IPS-15b (cell line): ENCODE results near the gene CORO1C.
"Not testable (repeated sequence)": the region's sequence is repeated elsewhere in the genome, so short reads cannot be mapped to it uniquely, and the experiment has no call there.

Experiments used
- H3K27me3 ChIP-seq: one replicate; pipeline ENCODE4 v1.6.1; 2013; ENCODE audit warnings: low read length; ENCODE audit not compliant: control insufficient read depth, insufficient read depth
- H3K36me3 ChIP-seq: one replicate; pipeline ENCODE4 v1.6.1; 2013; ENCODE audit warnings: low read length; ENCODE audit not compliant: control insufficient read depth, insufficient read depth
- H3K4me1 ChIP-seq: one replicate; pipeline ENCODE4 v1.6.1; 2013; ENCODE audit warnings: mild to moderate bottlenecking, low read length; ENCODE audit not compliant: control insufficient read depth, insufficient read depth
- H3K4me3 ChIP-seq: one replicate; pipeline ENCODE4 v1.5.1; 2013; ENCODE audit warnings: low read depth, low read length
- H3K9ac ChIP-seq: one replicate; pipeline ENCODE4 v1.6.1; 2013; ENCODE audit warnings: low read depth, mild to moderate bottlenecking, low read length
- H3K9me3 ChIP-seq: one replicate; pipeline ENCODE4 v1.6.1; 2013; ENCODE audit warnings: mild to moderate bottlenecking, low read length; ENCODE audit not compliant: control insufficient read depth, insufficient read depth

The CORO1C gene

GRCh38 chr12:108638141-108638827 lies 93.0 kb downstream of the CORO1C start:
- H3K9ac ChIP-seq: peak overlapping the region; percentile 28
- peak overlapping the region; percentile 8 for H3K4me3 ChIP-seq
- H3K4me1 ChIP-seq: peaks cover 37% of the 10 kb centered on the region
- H3K36me3 ChIP-seq: no peaks in the 10 kb centered on the region
- H3K27me3 ChIP-seq: no peaks in the 10 kb centered on the region
- H3K9me3 ChIP-seq: no peaks in the 10 kb centered on the region

- Histone ChIP-seq H3K9ac (no peak overlapping the region), H3K9me3 (no peaks in the 10 kb centered on the region), H3K27me3 (no peaks in the 10 kb centered on the region), H3K36me3 (no peaks in the 10 kb centered on the region), H3K4me3 (no peak overlapping the region), H3K4me1 (peaks cover 37% of the 10 kb centered on the region)
These were observed 93.9 kb downstream of the CORO1C start for GRCh38 chr12:108637222-108637971.

DNA sequence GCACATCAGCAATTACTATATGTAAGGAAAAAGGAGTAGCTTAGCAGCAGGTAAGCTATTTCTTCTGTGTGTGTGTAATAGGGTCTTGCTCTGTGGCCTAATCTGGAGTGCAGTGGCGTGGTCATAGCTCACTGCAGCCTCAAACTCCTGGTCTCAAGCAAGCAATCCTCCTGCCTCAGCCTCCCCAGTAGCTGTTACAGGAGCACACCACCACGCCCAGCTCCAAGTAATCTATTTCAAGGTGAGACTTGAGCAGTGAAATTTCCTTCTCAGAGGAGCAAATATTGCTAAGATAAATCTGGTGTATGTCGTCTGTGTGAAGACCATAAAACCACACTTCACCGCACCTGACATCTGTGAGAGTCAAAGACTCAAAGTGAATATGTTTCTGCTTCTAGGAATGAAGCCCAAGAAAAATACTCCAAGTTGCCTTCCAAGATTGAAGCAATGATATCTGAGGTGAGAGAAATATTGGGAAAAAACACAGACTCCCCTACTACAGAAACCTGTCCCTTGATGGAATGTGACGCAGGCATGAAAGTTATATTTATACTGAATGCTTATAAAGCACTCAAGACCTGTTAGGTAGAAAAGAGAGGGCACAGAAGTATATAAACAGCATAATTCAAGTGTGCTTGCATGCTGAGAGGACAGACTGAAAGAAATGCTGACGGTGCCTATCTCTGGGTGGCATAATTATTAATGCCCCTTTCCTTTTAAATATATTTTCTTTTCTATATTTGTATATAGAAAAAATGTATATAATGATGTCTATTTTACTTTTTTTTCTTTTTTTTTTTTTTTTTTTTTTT lies 95.1 kb downstream of the CORO1C start:
- Histone ChIP-seq H3K27me3 (no peaks in the 10 kb centered on the region), H3K9me3 (no peaks in the 10 kb centered on the region), H3K36me3 (no peaks in the 10 kb centered on the region), H3K4me1 (peaks cover 37% of the 10 kb centered on the region), H3K4me3 (no peak overlapping the region), H3K9ac (no peak overlapping the region)

DNA sequence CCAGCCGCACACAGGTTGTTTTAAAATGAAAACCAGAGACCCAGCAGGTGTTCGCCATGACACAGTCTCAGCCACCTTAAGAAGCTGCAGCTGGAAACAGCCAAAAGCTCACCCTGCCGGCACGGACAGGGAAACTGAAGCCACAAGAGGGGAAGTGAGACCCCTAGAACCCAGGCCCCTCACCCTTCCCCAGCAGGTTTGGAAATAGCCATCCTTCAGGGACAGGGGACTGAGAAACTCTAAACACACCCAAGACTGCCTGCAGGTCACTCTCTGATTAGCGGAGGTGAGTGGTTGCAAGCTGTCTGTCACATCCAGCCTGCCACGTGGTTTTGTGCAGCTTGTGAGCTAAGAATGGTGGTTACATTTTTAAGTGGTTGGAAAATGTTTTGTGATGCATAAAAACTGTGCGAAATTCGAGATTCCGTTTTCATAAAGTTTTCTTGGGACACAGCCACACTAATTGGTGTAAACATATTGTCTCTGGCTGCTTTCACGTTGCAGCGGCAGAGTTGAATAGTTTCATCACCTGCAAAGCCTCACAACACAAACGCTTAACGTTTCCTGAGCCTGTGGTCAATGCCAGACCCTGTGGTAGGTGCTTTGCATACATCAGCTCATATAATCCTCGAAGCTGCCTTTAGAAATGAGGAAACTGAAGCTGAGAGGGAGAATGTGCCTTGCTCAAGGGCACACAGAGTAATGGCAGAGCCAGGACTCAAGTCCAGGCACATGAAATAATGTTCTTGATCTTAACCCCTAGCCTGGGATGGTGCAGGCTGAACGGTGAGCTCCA lies 95.9 kb downstream of the CORO1C start:
- H3K4me3 ChIP-seq: no peak overlapping the region
- H3K9me3 ChIP-seq: no peaks in the 10 kb centered on the region
- H3K9ac ChIP-seq: no peak overlapping the region
- H3K4me1 ChIP-seq: peaks cover 37% of the 10 kb centered on the region
- H3K27me3 ChIP-seq: no peaks in the 10 kb centered on the region
- H3K36me3 ChIP-seq: no peaks in the 10 kb centered on the region

GRCh38 chr12:108634341-108634751 lies 97.0 kb downstream of the CORO1C start:
- Histone ChIP-seq H3K27me3 (no peaks in the 10 kb centered on the region), H3K4me3 (no peak overlapping the region), H3K9me3 (no peaks in the 10 kb centered on the region), H3K36me3 (no peaks in the 10 kb centered on the region), H3K9ac (no peak overlapping the region), H3K4me1 (peaks cover 35% of the 10 kb centered on the region)

DNA sequence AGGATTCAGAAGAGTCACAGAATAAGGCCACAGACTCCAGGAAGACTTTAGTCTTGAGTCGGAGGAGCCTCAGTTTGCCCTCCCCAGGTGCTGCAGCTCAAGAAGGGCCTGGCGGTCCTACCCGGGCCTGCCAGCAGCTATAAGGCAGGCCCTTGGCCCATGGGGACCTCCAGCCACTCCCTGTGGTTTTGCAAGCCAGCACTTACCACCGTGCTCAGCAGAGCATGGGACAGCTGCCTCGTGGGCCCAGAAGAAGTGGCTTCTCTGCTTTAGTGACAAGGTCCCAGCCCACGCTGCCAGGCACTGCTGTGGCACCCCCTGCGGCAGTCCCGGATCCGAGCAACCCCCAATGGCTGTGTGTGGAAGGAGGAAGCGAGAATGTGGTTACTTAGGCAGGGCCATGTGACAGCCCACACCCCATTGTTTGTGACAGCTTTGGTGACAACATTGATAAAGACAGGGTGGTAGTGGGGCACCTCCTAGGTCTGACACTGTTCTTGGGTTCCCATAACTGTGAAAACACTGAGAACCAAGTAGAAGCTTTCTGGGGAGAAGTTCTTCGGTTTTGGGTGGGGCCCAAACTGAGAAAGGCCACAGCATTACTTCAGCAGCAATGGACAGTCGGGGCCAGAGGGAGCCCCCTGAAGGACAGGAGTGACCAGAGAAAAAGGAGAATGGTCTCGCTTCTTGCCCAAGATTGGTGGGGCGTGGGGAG lies 97.6 kb downstream of the CORO1C start, which contains the start of gene SELPLG:
TSS of gene SELPLG (minus strand) at position 361 of the 715 bp plus-strand sequence. CDS start 9,587 bp downstream, outside the sequence.
- Histone ChIP-seq H3K9me3 (no peaks in the 10 kb centered on the region), H3K4me3 (no peak within 1 kb of the TSS), H3K27me3 (no peaks in the 10 kb centered on the region), H3K4me1 (peaks cover 29% of the 10 kb centered on the region), H3K36me3 (no peaks in the 10 kb centered on the region), H3K9ac (peak within 1 kb of the TSS; percentile 16)

DNA sequence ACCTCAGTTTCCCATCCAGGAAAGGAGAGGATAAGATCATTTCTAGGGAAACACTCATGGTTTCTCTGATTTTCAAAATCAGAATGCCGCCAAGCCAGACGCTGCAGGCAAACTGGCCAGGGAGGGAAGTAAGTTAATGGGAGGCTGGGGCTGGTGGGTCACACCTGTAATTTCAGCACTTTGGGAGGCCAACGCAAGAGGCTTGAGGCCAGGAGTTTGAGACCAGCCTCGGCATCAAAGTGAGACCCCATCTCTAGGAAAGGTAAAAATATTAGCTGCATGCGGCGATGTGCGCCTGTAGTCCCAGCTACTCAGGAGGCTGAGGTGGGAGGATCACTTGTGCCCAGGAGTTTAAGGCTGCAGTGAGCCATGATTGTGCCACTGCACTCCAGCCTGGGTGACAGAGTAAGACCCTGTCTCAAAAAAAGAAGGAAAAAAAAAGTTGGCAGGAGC lies 98.2 kb downstream of the CORO1C start:
- Histone ChIP-seq H3K4me1 (peaks cover 25% of the 10 kb centered on the region), H3K9ac (no peak overlapping the region)

DNA sequence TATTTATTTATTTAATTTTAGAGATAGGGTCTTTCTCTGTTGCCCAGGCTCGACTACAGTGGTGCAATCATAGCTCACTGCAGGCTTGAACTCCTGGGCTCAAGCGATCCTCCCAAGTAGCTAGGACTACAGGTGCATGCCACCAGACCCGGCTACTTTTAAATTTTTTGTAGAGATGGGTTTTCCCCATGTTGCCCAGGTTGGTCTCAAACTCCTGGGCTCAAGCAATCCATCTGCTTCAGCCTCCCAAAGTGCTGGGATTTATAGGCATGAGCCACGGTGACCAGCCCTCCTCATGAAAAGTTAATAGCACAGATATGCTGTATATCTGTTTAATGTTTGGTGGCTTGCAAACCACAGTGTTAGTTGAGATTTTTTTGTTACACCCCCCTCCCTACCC lies 100.1 kb downstream of the CORO1C start:
- not testable (repeated sequence) for H3K9ac ChIP-seq, H3K9me3 ChIP-seq, H3K4me3 ChIP-seq, H3K36me3 ChIP-seq, H3K27me3 ChIP-seq
- H3K4me1 ChIP-seq: peaks cover 13% of the 10 kb centered on the region

More for the DNA sequence above, 98.2 kb downstream of the CORO1C start:
- no peak overlapping the region for H3K4me3 ChIP-seq
- no peaks in the 10 kb centered on the region for H3K36me3 ChIP-seq
- no peaks in the 10 kb centered on the region for H3K27me3 ChIP-seq
- no peaks in the 10 kb centered on the region for H3K9me3 ChIP-seq

DNA sequence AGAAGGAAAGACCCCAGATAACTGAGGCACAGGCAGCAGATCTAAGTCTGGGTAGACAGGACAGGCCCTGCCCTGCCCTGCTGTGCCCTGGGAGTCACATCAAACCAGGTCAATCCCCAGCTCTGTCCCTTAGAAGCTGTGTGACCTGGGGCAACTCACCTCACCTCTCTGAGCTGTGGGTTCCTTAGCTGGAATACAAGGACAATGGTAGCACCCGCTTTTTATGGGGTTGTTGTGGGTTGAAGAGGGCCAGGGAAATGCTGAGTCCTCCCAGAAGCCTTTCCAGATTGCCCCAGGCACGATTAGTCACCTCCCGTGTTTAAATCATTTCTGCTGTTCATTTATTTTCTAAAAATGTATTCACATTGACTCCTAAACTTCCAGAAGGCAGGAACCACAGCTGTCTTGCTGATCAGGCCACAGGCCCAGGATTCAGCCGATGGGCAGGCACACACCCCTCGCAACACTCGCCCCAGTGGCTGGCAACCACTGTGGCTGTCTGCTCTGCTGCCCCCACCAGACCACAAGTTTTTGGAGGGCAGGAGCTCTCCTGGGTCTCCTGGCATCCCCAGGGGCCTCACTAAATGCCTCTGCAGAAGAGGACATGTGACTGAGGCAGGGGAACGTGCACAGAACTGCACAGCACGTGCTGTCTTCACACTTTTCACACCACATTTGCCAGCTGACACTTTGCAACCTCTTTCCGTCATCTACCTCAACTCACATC lies 100.7 kb downstream of the CORO1C start:
- H3K9ac ChIP-seq: no peak overlapping the region
- H3K36me3 ChIP-seq: no peaks in the 10 kb centered on the region
- peaks cover 10% of the 10 kb centered on the region for H3K4me1 ChIP-seq
- no peak overlapping the region for H3K4me3 ChIP-seq
- H3K9me3 ChIP-seq: no peaks in the 10 kb centered on the region
- H3K27me3 ChIP-seq: no peaks in the 10 kb centered on the region

- Histone ChIP-seq H3K9ac (no peak overlapping the region), H3K27me3 (no peaks in the 10 kb centered on the region), H3K4me3 (no peak overlapping the region), H3K36me3 (no peaks in the 10 kb centered on the region), H3K9me3 (no peaks in the 10 kb centered on the region), H3K4me1 (peaks cover 7% of the 10 kb centered on the region)
These were observed 101.4 kb downstream of the CORO1C start for GRCh38 chr12:108629824-108630476.
